Measurements from ENCODE around the gene NTM.

- no peak for TF ChIP-seq CTCF (conservative IDR thresholded peaks at IDR 0.05)
- no peak for TF ChIP-seq ZFX (IDR thresholded peaks at IDR 0.05)
These were observed 707.0 kb downstream of the NTM start for GRCh38 chr11:132077416-132077815.

All from C4-2B (cell line).